Neural cell (in vitro differentiated cells): Measurements from ENCODE around the gene ANKRD49. TPM values are rescaled to one million over a fixed set of nuclear protein-coding genes. Genes with fewer than 3 reads are reported as not detected.
"Not testable (repeated sequence)": the region's sequence is repeated elsewhere in the genome, so short reads cannot be mapped to it uniquely, and the experiment has no call there.

ENCODE experiments used
- H2AFZ ChIP-seq: fragments of 200-600, 300-800 bp; sonication (generic), shearing (Covaris generic); 2 replicates; pipeline ENCODE4 v1.6.0; 2014; ENCODE audit warnings: low read depth, mild to moderate bottlenecking, antibody characterized with exemption, low read length, moderate library complexity
- H3F3A ChIP-seq: fragments of 200-600 bp; shearing (Covaris generic); 2 replicates; pipeline ENCODE4 v1.6.1; 2016; ENCODE audit warnings: mild to moderate bottlenecking, moderate library complexity, mixed read lengths, antibody characterized with exemption, low read length; ENCODE audit not compliant: insufficient read depth, poor library complexity, severe bottlenecking
- H3K27ac ChIP-seq: fragments of 200-600, 300-800 bp; sonication (generic), shearing (Covaris generic); 2 replicates; pipeline ENCODE4 v1.5.1; 2014; ENCODE audit warnings: mild to moderate bottlenecking, low read length, moderate library complexity
- H3K27me3 ChIP-seq: fragments of 300-800, 200-600 bp; sonication (generic), shearing (Covaris generic); 2 replicates; pipeline ENCODE4 v1.6.0; 2014; ENCODE audit warnings: mild to moderate bottlenecking, low read depth, low read length, moderate library complexity; ENCODE audit not compliant: insufficient read depth
- H3K36me3 ChIP-seq: fragments of 300-800, 200-600 bp; sonication (generic), shearing (Covaris generic); 2 replicates; pipeline ENCODE4 v1.5.1; 2014; ENCODE audit warnings: mild to moderate bottlenecking, antibody characterized with exemption, low read length, moderate library complexity; ENCODE audit not compliant: insufficient read depth
- H3K4me2 ChIP-seq: fragments of 300-800, 200-600 bp; sonication (generic), shearing (Covaris generic); 2 replicates; pipeline ENCODE4 v1.6.0; 2014; ENCODE audit warnings: mild to moderate bottlenecking, low read length
- H3K4me3 ChIP-seq: fragments of 300-800, 200-600 bp; sonication (generic), shearing (Covaris generic); 2 replicates; pipeline ENCODE4 v1.5.1; 2014; ENCODE audit warnings: mild to moderate bottlenecking, low read length, moderate library complexity
- H3K79me2 ChIP-seq: fragments of 200-600 bp; shearing (Covaris generic); replicated peaks from 2 replicates; pipeline ENCODE4 v1.6.0; 2014; ENCODE audit warnings: mild to moderate bottlenecking, low read length, moderate library complexity; ENCODE audit not compliant: insufficient read depth
- H3K9ac ChIP-seq: fragments of 300-800, 200-600 bp; sonication (generic), shearing (Covaris generic); 2 replicates; pipeline ENCODE4 v1.6.1; 2016; ENCODE audit warnings: mild to moderate bottlenecking, low read length, mixed read lengths
- H3K9me2 ChIP-seq: fragments of 200-600 bp; shearing (Covaris generic); 2 replicates; pipeline ENCODE4 v1.6.1; 2016; ENCODE audit warnings: mild to moderate bottlenecking, low read length, mixed read lengths; ENCODE audit not compliant: insufficient read depth
- H3K9me3 ChIP-seq: fragments of 200-600, 300-800 bp; sonication (generic), shearing (Covaris generic); 2 replicates; pipeline ENCODE4 v1.6.1; 2016; ENCODE audit warnings: mild to moderate bottlenecking, mixed run types, low read length, moderate library complexity, mixed read lengths
- H4K20me1 ChIP-seq: fragments of 200-600 bp; shearing (Covaris generic); 2 replicates; pipeline ENCODE4 v1.6.1; 2016; ENCODE audit warnings: mild to moderate bottlenecking, mixed run types; ENCODE audit not compliant: insufficient read depth
- CTCF ChIP-seq: fragments of 450-650 bp; IDR thresholded peaks from 2 replicates; pipeline ENCODE4 v1.5.1; 2014; ENCODE audit warnings: antibody characterized with exemption, mild to moderate bottlenecking, moderate library complexity; ENCODE audit not compliant: poor library complexity, severe bottlenecking
- EP300 ChIP-seq: fragments of 450-650 bp; conservative IDR thresholded peaks from 2 replicates; pipeline ENCODE4 v1.6.1; 2014; ENCODE audit warnings: antibody characterized with exemption, mild to moderate bottlenecking, moderate library complexity; ENCODE audit not compliant: poor library complexity, severe bottlenecking
- EZH2 ChIP-seq: fragments of 200-600, 300-800 bp; shearing (Covaris generic), sonication (generic); IDR thresholded peaks from 2 replicates; pipeline ENCODE4 v1.6.1; 2014; ENCODE audit warnings: antibody characterized with exemption, low read length, borderline replicate concordance, mild to moderate bottlenecking; ENCODE audit not compliant: insufficient read depth, poor library complexity, severe bottlenecking
- MXI1 ChIP-seq: fragments of 450-650 bp; conservative IDR thresholded peaks from 2 replicates; pipeline ENCODE4 v1.6.1; 2014; ENCODE audit warnings: antibody characterized with exemption, mild to moderate bottlenecking; ENCODE audit not compliant: poor library complexity, severe bottlenecking
- POLR2AphosphoS5 ChIP-seq: IDR thresholded peaks from 2 replicates; pipeline ENCODE4 v1.6.1; 2012
- RAD21 ChIP-seq: fragments of 450-650 bp; conservative IDR thresholded peaks from 2 replicates; pipeline ENCODE4 v1.6.1; 2014; ENCODE audit warnings: antibody characterized with exemption, mild to moderate bottlenecking, moderate library complexity
- REST ChIP-seq: IDR thresholded peaks from 2 replicates; pipeline ENCODE4 v1.6.1; 2012; ENCODE audit warnings: borderline replicate concordance
- SMC3 ChIP-seq: fragments of 450-650 bp; conservative IDR thresholded peaks from 2 replicates; pipeline ENCODE4 v1.6.1; 2014; ENCODE audit warnings: antibody characterized with exemption, mild to moderate bottlenecking, moderate library complexity; ENCODE audit not compliant: poor library complexity
- TAF1 ChIP-seq: IDR thresholded peaks from 2 replicates; pipeline ENCODE4 v1.6.1; 2012; ENCODE audit warnings: low read depth
- polyA plus RNA-seq: library from polyadenylated mRNA; depleted of rRNA; stranded (reverse); fragments of >200 nt; gene quantifications from 2 replicates; pipeline ENCODE4 v1.2.3, GENCODE V29; 2014

ANKRD49 gene
- polyA plus RNA-seq, 1 donor from 2014 or later = 54.6 TPM

GRCh38 chr11:94501522-94501921, 7.7 kb downstream of the ANKRD49 start:
- TF ChIP-seq REST (no peak), RAD21 (no peak), SMC3 (no peak), MXI1 (no peak), POLR2AphosphoS5 (no peak), CTCF (no peak), EZH2 (no peak), TAF1 (no peak), EP300 (no peak)
- Histone ChIP-seq H3K36me3 (peaks cover 5% of the 10 kb centered on the region), H3F3A (no peaks in the 10 kb centered on the region), H4K20me1 (no peaks in the 10 kb centered on the region), H3K9ac (no peak overlapping the region), H2AFZ (no peak overlapping the region), H3K4me2 (no peak overlapping the region), H3K9me2 (no peaks in the 10 kb centered on the region), H3K27me3 (no peaks in the 10 kb centered on the region), H3K79me2 (no peaks in the 10 kb centered on the region), H3K27ac (no peak overlapping the region), H3K9me3 (no peaks in the 10 kb centered on the region), H3K4me3 (no peak overlapping the region)

- Histone ChIP-seq H3K9me2 (no peaks in the 10 kb centered on the region), H3K36me3 (no peaks in the 10 kb centered on the region), H3F3A (no peaks in the 10 kb centered on the region), H3K27me3 (no peaks in the 10 kb centered on the region), H3K79me2 (no peaks in the 10 kb centered on the region), H4K20me1 (no peaks in the 10 kb centered on the region), H3K9me3 (no peaks in the 10 kb centered on the region), H3K9ac (no peak overlapping the region), H3K27ac (no peak overlapping the region), H3K4me3 (no peak overlapping the region), H2AFZ (no peak overlapping the region), H3K4me2 (no peak overlapping the region)
- TF ChIP-seq POLR2AphosphoS5 (peak; percentile 22), EZH2 (no peak), SMC3 (peak; percentile 84), CTCF (peak; percentile 79), TAF1 (no peak), MXI1 (no peak), REST (no peak), EP300 (no peak), RAD21 (peak; percentile 82)
These were observed 11.0 kb downstream of the ANKRD49 start for GRCh38 chr11:94504689-94505293.

- H3K79me2 ChIP-seq, H3K27ac ChIP-seq, H3F3A ChIP-seq, H3K36me3 ChIP-seq, H3K9me3 ChIP-seq, H3K4me3 ChIP-seq, H3K9me2 ChIP-seq, H3K9ac ChIP-seq, H4K20me1 ChIP-seq, H3K4me2 ChIP-seq, H2AFZ ChIP-seq, H3K27me3 ChIP-seq: not testable (repeated sequence)
These were observed 12.7 kb downstream of the ANKRD49 start for GRCh38 chr11:94506513-94506912.
